ENCODE measurements around the gene CROCC2. TPM values are rescaled to one million over a fixed set of nuclear protein-coding genes. Genes with fewer than 3 reads are reported as not detected.

CROCC2 gene
- total RNA-seq, 4 donors from 2014 or later, result 0.06 to 0.12 TPM; not detected in 2

GRCh38 chr2:241014764-241015163, 108.6 kb downstream of the CROCC2 start:
- ATAC-seq (ENCODE audit: low FRiP score) (no peak), DNase-seq (ENCODE audit: low spot score) (no peak)
- no peak for TF ChIP-seq CTCF (IDR thresholded peaks at IDR 0.05)

GRCh38 chr2:241015439-241015838, 109.3 kb downstream of the CROCC2 start:
- no peak for DNase-seq (ENCODE audit: low spot score)
- no peak for ATAC-seq (ENCODE audit: low FRiP score)

GRCh38 chr2:241017228-241017940, 111.2 kb downstream of the CROCC2 start:
- DNase-seq (ENCODE audit: low spot score) (no peak), ATAC-seq (ENCODE audit: low FRiP score) (no peak)
- TF ChIP-seq CTCF (IDR thresholded peaks at IDR 0.05), result no peak

More at GRCh38 chr2:241015439-241015838, 109.3 kb downstream of the CROCC2 start:
- no peak for TF ChIP-seq CTCF (IDR thresholded peaks at IDR 0.05)

DNA sequence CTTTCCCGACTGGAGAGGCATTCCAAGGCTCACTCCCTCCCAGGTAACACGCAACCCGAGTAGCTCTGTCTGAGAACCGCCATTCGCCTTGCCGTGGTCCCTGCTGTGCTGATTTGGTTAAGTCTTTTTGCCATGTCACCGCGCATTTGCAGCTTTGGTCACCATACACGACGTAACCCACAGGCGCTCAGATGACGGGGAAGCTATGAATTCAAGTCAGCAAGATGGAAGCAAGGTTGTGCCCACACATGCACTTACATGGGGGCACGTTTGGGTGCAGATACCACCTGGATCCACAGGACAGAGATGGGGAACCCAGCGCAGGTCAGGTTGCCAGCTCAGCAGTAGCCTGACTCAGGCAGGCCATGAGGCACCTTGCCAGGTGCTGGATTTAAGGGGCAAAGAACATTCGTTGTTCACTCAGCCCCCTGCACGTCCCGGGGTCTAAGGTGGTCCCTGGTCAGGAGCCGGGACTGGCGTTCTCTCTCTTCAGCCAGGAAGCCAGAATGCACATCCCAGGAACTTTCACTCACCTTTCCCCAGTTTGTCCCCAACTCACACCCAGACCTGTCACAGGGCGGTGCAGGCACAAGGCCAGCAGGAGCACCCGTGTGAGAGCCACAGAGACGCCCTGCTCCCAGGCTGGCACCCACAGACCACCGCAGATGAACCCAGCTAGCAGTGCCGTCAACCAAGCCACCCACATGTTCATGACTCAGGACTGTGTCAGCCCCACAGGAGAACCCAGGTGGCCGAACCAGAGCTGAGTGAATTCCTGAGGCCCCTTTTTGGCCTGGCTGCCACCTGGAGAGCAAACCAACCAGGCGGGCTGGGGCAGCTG, 112.1 kb downstream of the CROCC2 start:
- ATAC-seq (ENCODE audit: low FRiP score) (no peak), DNase-seq (ENCODE audit: low spot score) (no peak)
- TF ChIP-seq CTCF (IDR thresholded peaks at IDR 0.05), result no peak

- no peak for TF ChIP-seq CTCF (IDR thresholded peaks at IDR 0.05)
- DNase-seq (ENCODE audit: low spot score) (no peak), ATAC-seq (ENCODE audit: low FRiP score) (no peak)
Measured at GRCh38 chr2:241019441-241020139, 113.5 kb downstream of the CROCC2 start.

- TF ChIP-seq CTCF (IDR thresholded peaks at IDR 0.05), result no peak
- no peak for ATAC-seq (ENCODE audit: low FRiP score)
Measured at GRCh38 chr2:241020201-241020600, 114.1 kb downstream of the CROCC2 start.

More at GRCh38 chr2:241020201-241020600, 114.1 kb downstream of the CROCC2 start:
- DNase-seq (ENCODE audit: low spot score), result no peak

All from omental fat pad (tissue), 4 donors.